ENCODE data around the gene EML3.
"Not testable (repeated sequence)": the region's sequence is repeated elsewhere in the genome, so short reads cannot be mapped to it uniquely, and the experiment has no call there.

The EML3 gene

DNA sequence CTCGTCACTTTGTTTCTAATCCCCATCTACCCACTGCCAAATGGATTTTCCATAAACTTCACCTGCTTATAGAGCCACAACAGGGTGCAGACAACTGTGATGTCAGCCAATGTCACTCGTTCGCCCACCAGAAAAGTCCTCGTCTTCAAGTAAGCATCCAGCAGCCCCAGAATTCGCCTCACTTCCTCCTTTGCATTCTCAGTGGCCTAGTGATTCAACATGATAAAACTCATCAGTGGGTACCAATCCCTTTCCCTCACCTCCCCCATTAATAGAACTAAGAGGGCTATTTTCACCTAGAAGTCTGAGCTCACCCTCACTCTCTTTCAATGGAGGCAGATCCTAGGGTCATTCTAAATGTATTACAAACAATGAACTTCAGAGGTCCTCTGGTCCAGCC lies 41.7 kb downstream of the EML3 start:
- DNase-seq (ENCODE audit: low read depth): not testable (repeated sequence)

DNA sequence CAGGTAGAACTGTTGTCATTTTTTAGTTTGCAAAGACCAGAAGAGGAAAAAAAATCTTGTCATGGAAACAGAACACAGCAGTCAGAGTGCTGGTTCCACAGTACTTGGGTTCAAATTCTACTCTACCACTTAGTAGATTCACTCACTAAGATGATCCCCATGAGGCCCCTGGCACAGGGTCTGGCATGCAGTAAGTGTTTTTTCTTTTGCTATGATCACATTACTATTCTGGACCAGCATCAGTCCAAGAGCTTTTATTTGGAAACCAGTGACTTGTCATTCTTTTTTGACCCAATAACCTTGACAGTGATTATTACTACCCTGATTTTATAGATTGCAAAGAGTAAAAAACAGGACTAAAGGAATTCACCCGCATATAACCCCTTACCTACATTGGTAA lies 43.0 kb downstream of the EML3 start:
- DNase-seq (ENCODE audit: low read depth): no peak

DNA sequence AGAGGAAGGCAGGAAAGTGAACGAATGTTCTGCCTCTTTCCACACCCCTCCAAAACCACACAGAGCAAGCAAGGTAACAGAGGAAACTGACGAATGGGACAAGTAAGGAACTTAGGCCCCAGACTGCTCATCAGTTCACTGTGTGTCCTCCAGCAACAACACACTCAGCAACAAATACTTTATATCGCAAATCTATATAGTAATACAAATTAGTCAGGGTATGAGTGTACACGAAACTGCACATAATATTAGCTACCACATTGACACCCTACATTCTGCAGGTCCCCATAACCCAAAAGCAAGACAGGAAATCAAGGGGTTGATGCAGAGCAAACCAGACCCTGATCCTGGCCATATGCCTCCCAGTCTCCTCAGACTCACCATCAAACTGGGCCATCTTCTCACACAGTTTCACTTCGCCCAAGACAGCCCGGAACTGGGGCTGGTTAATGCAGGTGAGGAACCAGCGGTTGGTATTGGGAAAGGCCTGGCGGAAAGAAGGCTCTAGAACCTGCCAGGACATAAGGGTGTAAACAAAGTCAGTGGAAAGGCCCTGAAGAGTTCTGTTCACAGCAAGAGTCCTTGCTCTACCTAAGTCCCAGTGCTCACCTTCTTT lies 45.4 kb downstream of the EML3 start:
- no peak for DNase-seq (ENCODE audit: low read depth)

DNA sequence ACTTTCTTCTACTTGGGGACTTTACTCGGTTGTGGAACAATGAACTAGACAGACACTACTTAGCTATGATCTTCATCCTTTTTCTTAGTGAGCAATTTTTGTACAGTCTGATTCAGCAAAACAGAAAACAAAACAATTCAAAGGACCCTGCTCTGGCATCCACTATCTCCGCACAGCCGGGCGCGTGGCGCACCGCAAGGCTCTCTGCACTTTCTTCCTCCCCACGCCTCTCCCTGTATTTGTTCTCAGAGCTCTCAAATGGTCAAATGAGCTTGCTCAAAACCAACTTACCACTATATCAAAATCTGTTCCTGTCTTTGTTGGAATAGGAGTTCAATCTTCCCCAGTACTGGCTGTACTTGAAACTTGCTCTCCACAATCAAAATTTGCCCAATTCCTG lies 46.3 kb downstream of the EML3 start:
- no peak for DNase-seq (ENCODE audit: low read depth)

DNA sequence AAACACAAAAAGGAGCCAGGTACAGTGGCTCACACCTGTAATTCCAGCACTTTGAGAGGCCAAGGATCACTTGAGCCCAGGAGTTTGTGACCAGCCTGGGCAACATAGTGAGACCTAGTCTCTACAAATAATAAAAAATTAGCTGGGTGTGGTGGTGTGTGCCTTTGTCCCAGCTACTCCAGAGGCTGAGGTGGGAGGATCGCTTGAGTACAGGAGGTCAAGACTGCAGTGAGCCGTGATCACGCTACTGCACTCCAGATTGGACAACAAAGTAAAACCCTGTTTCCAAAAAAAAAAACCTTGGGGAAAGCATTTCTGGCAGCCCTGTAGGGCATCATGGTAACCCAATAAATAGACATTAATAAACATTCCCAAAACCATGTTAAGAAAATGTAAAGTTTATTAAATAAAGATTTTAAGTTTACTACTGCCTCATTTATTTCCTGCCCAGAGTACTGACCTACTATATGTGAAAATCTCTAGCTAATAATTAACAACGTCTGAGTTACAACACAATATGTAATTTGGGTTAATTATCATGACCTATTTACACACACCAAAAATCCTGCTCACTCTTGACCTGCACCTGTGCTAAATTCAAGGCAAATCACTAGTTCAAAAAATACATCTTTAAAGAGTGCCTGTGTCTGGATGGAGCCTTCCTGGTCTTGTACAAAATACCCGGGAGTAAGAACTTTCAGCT lies 47.3 kb downstream of the EML3 start:
- DNase-seq (ENCODE audit: low read depth): no peak

DNA sequence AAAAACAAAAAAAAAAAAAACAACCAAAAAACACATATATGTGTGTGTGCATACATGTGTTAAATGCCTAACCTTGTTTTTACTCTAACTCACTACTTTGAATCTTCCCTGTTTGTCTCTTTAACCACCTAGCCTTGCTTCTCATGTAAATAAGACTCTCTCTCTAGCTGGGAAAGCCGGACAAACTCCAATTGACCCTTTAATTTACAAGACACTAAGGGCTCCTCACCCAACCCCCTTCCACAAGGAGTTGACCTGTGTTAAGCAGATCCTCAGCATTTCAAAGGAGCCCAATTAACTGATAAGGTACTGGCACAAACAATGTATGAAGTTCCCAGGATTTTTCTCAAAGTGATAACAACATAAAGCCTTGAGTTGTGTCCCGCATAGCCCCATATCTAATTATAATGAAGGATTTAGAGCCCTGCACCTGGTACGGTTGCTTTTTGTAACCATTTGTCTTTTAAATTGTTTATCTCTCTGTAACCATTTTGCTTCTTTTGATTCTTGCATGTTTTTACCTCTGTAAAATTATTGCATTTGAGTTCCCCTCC lies 50.8 kb downstream of the EML3 start:
- DNase-seq (ENCODE audit: low read depth): not testable (repeated sequence)

DNA sequence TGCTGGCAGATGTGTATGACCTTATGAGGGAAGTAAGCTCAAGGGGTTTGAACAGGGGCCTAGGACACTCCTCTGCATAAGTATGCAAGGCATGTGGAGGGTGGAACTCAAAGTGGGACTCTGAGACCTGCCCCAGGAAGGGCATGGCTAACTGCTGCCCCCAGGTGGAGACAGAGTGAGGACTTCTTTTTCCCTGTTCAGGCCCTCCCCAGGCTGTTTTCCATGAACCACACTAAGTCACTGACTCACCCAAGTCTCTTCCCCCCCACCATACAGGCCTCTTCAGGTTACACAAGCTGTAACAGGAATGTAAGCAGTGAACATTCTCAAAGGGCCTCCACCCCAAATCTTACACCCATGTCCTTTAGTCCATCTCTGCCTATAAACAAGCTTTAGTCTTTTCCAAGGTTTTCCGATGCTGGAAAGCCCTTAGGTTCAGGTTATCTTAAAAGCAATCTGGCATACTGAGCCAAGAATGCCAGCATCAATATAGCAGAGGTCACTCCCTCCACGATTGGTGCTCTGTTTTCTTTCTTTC lies 51.9 kb downstream of the EML3 start:
- peak; percentile 98 for DNase-seq (ENCODE audit: low read depth)

DNA sequence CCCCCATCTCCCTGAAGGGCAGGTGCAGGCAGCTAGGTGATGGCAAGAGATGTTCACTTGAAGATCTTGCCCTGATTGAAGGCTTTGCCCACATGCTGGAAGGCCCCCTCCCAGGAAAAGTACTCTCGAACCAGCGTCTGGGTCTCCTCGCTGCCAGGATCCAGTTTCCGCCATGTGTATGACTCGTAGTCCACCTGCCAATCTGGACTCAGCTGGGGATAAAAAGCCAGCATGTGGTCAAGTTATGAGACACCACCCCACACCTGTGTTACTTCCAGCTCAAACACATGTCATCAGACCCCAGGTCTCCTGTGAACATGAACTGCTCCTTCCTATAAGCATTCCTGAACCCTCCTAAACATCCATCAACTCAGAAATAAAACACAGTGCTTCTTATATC lies 52.9 kb downstream of the EML3 start:
- not testable (repeated sequence) for DNase-seq (ENCODE audit: low read depth)

DNA sequence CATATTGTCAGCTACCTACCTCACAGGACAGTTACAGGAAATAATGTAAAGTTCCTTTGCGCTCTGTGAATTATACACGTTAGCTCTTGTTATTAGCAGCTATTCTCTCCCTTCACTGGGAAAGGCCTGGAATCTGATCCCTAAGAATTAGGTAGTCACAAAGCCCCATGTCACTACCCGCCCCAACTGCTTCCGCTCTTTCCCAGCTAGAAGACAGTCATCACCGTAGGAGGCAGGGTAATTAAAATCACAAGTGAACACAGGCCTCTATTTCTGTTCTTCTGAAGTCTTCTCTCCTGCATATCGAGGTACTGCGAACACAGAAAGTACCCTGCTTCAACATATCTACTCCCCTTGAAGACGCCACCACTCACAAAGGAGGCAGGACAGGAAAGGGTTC lies 53.4 kb downstream of the EML3 start:
- DNase-seq (ENCODE audit: low read depth): no peak

DNA sequence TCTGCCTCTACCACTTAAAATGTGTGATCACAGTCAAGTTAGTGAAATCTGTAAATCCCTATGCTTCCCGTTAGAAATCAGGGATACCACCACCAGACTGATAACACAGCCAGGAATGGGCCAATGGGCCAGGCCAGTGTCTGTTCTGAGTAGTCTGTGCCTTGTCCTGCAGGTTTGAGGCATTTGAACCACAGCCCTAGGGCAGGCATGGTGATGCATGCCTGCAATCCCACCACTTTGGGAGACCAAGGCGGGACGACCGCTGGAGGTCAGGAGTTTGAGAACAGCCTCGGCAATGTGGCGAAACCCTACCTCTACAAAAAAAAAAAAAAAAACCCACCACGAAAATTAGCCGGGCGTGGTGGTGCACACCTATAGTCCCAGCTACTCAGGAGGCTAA lies 53.9 kb downstream of the EML3 start:
- no peak for DNase-seq (ENCODE audit: low read depth)

DNA sequence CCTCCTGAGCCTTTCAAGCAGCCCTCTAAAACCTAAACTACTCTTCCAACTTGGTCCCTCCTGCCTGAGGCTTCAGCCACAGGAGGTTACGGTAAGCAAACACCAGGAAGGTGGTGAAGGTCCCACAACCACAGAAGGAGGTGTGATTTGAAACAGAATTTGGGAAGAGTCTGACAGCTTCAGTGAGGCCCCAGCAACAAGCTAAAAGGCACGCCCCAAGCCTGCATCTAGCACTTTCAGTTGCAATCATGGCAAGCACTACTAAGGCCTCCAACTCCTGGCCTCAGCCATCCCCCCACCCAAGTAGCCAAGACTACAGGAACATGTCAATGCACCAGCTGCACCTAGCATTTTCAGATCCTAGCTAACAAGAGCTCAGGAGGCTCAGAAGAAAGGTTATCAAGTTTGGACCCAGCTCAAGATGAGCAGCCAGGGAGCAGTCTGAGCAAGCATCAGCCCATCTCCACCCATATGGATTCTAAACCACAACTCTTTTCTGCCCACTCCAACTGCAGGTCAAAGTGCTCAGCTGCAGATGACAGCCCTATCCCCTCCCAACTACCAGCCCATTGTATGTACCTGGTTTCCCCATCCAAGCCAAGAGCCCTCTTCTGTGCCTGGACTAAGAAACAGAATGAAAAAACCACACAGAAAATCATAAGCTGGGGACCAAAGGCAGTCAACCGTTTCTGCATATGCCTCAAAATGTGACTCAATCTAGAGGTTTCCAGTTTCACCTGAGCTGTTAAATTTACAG lies 55.5 kb downstream of the EML3 start:
- DNase-seq (ENCODE audit: low read depth): peak; percentile 46

DNA sequence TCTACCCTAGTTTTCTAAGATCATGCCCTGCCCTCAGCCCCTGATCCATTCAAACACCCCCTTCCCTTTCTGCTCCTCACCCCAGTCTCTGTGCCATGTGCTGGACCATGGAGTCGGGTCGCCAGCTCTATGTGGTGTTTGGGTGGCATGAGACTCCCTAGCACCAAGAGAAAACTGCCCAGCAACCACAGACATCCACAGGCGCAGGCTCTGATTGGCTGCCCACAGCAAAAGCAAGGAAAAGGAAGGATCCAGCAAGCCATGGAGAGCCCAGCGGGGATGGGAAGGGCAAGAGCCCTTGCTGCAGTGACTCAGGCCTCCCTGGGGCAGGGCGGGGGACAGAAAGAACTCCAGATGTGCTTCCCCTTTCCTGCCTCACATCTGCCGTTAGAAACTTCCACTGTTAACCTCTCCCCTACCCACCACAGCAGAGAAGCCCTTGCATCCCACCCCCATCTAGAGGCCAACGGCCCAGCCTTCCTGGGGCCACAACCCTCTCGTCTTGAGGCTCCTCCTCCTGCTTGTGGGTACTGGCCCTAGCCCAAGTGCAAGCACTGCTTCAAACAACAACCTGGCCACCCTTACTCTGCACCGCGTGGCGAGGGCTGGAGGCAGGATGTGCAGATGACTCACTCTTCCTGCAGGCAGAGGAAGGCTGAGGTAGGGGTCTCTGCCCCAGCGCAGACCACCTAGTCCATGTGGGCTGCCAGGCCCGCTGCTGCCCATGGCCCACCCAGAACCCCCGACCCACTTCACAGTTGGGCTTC lies 56.3 kb downstream of the EML3 start:
- DNase-seq (ENCODE audit: low read depth): peak; percentile 98

DNA sequence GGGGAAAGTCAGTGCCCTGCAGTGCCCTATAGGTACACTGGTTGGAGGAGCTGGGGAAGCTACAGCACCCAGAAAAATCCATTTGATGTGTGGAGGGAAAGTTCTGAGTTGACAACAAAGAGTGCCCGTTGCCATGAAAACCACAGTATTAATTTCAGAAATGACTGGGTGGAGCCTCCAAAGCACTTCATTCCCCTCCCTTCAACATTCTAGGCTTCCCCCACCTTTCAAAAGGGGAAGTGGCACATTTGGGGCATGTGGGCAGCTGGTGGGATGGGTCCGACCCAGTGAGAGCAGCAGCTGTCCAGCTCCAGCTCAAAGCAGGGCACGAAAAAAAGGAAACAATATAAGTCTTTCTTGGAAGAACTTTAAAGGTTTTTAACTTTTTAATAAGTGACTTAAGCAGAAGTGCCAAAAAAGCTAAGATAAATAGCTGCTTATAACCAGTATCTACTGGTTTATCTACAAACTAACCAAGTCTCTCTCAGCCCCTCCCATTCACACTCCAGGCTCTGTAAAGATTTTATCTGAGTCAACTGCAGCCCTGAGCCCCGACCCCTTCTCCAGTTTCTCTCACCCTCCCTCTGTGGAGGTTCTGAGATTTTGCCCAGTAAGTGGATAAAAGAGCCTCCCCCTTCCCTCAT lies 57.0 kb downstream of the EML3 start:
- DNase-seq (ENCODE audit: low read depth): no peak

DNA sequence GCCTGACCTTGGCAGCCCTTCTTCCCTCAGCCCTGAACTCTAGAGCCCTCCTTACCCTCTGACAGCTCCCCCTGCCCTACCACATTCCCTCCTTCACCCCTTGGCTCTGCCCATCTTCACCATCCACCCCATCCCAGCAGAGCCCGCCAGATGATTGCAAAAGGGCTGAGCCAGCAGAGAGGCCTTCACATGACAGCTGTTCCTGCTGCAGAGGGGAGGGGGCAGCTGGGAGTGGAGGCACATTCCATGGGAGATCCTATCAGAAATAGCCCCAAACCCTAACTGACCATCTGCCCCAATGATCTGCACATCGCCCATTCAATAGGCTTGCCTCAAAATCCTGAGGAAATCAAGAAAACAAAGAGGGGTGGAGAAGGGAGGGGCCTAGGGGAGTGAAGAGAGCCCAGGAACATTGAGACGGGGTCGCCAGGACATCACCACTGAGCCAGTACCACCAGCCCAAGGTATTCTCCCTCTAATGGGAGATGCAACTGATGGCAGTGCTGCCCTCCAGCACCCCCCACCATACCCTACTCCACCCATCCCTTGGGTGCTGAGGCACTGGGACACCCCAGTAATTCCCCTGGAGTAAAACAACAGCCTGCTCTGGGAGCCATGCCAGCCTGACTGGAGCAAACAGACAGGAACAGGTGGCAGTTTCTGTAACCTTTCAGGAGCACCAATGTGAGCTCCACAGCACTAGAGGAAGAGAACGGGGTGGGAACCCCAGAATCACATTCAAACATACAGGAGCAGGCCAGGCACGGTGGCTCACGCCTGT lies 58.0 kb downstream of the EML3 start:
- DNase-seq (ENCODE audit: low read depth): no peak

DNA sequence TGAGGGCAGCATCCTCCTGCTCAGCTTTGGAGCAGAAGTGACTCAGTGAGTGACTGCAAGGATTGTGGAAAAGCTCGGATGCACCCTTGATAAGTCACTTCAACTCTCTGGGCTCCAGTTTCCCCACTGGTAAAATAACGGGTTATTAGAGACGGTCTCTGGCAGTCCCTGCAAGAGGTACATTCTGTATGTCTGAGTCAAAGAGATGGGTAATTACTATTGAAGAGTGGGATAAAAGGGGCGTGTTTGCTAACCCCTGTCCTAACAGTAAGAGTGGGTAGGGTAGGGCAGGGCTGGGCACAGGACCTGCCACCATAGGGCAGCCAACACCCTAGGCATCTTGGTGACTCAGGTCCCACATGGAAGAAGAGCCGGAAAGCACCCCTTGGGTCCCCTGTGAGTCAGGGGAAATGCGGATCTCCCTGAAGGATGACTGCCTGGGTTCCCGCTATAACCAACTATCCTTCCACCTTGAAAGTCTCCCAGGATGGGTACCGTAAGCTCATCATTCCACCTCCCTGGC lies 58.7 kb downstream of the EML3 start:
- DNase-seq (ENCODE audit: low read depth): peak; percentile 98

DNA sequence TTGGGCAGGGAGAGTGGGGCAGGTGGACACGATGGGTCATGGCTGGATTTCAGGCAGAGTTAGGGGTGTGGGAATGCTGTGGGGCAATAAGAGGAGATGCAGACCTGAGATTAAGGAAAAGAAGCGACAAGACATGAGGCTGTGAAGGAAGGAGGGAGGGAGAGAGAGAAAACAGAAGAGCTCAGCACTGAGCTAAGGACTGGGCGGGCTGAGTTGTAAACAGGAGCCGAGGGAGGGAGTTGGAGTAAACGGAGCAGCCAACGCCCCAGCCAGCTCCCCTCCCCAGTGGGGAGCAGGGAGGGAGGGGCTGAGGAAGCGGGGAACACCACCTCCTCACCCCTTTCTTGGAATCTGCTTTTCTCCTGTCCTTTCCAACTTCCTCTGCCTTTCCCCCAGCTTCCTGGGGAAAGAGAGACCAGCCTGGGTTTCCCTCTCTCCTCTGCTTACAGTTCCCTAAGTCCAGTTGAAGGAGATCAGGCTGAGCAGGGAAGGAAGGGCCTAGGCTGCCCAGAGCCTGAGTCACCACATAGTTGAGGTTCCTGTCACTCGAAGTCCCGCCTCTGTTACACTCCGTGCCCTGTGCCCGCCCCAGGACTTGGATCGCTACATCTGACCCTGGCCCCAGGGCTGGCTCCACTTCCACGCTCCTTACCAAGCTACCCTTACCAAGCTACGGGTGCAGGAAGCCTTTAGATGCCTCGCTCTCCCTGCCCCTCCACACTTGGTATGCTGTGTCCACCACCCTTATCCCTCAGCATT lies 59.3 kb downstream of the EML3 start:
- peak; percentile 98 for DNase-seq (ENCODE audit: low read depth)

DNA sequence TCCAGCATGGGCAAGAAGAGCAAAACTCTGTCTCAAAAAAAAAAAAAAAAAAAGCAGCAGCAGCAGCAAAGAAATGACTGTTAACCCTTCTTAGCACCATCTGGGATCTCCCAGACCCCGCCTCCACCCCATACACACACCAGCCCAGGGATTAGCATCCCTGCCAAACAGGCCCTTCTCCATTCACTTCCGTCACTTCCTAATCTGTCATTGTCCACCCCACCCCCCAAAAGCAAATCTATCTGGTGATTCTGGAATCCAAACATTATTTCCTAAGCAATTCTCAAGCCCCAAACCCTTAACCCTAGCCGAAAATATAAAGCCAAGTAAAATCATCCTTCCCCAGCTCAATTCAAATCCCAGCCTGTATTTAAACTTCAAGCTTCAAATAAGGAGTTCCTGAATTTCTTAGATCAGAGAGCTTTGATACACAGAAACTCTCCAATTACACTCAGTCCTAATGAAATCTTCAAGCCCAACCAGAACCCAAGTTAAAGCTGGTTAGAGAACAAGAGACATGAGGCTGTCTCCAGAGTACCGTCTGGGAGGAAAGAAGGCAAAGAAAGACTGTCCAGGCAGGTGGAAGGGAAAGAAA lies 60.0 kb downstream of the EML3 start:
- DNase-seq (ENCODE audit: low read depth): peak; percentile 58
